H1 (cell line): ENCODE measurements around the gene STOML2. TPM values are rescaled to one million over a fixed set of nuclear protein-coding genes. Genes with fewer than 3 reads are reported as not detected.

ENCODE experiments used
- CTCF ChIA-PET: fragments of 300-600 bp; sonication (Branson Sonifier 250); formaldehyde crosslinking; loops from one replicate; lab custom pipeline; 2021; ENCODE audit not compliant: partially characterized antibody; lab: Charles Lee
- POLR2A ChIA-PET: fragments of 300-600 bp; sonication (Branson Sonifier 250); formaldehyde crosslinking; loops from one replicate; lab custom pipeline; 2021; ENCODE audit warnings: inconsistent platforms; ENCODE audit not compliant: partially characterized antibody; lab: Charles Lee
- DNase-seq, 2 experiments: peaks; one replicate each; pipeline versions ENCODE4 v3.0.0 to v3.0.0-alpha.2; 2010 to 2022; ENCODE audit warnings: low spot score in 2 of 2, low read depth in 1 of 2, mixed read lengths in 1 of 2
- FAIRE-seq: peaks from 2 replicates; lab custom pipeline; 2011; peaks lifted over from hg19 to GRCh38; lab: Jason Lieb, UNC
- H2AFZ ChIP-seq: 2 replicates; pipeline ENCODE4 v1.8.1; 2012; ENCODE audit warnings: low read length, inconsistent platforms
- H2AK5ac ChIP-seq: 2 replicates; pipeline ENCODE4 v1.6.1; 2013; ENCODE audit warnings: low read depth, low read length
- H2BK120ac ChIP-seq: replicated peaks from 2 replicates; pipeline ENCODE3; 2013; ENCODE audit warnings: low read depth, low read length, inconsistent platforms
- H2BK12ac ChIP-seq: 2 replicates; pipeline ENCODE4 v1.6.1; 2013; ENCODE audit warnings: low read depth, low read length
- H2BK15ac ChIP-seq: 2 replicates; pipeline ENCODE4 v1.6.1; 2013; ENCODE audit warnings: low read length
- H2BK20ac ChIP-seq: 2 replicates; pipeline ENCODE4 v1.6.1; 2013; ENCODE audit warnings: low read length
- H2BK5ac ChIP-seq: 2 replicates; pipeline ENCODE4 v1.6.1; 2013; ENCODE audit warnings: low read depth, low read length
- H3K14ac ChIP-seq: 2 replicates; pipeline ENCODE4 v1.6.1; 2013; ENCODE audit warnings: inconsistent platforms; ENCODE audit not compliant: insufficient read length
- H3K18ac ChIP-seq: 2 replicates; pipeline ENCODE4 v1.6.1; 2013; ENCODE audit warnings: low read length; ENCODE audit errors: extremely low read depth
- H3K23ac ChIP-seq: 2 replicates; pipeline ENCODE4 v1.6.1; 2013; ENCODE audit warnings: inconsistent platforms; ENCODE audit not compliant: insufficient read length
- H3K23me2 ChIP-seq: 2 replicates; pipeline ENCODE4 v1.6.1; 2013; ENCODE audit warnings: low read depth, low read length
- H3K27ac ChIP-seq: 2 replicates; pipeline ENCODE4 v1.6.1; 2011; ENCODE audit warnings: low read depth, low read length, inconsistent platforms
- H3K27me3 ChIP-seq, 4 experiments: replicated peaks in 1 of 4; 1 replicate in 1 of 4; 2 replicates in 3 of 4; pipeline versions ENCODE4 v1.6.1 to v1.8.1; 2011 to 2013; ENCODE audit warnings: low read length in 3 of 4, mild to moderate bottlenecking in 3 of 4, inconsistent platforms in 2 of 4, mixed read lengths in 2 of 4, moderate library complexity in 1 of 4; ENCODE audit not compliant: control insufficient read depth in 3 of 4, insufficient read depth in 3 of 4; ENCODE audit errors: extremely low read depth in 1 of 4
- H3K36me3 ChIP-seq, 4 experiments: 2 replicates each; pipeline versions ENCODE4 v1.6.1 to v1.8.1; 2011 to 2013; ENCODE audit warnings: mild to moderate bottlenecking in 4 of 4, low read length in 3 of 4, moderate library complexity in 2 of 4, control low read depth in 1 of 4, inconsistent platforms in 1 of 4; ENCODE audit not compliant: insufficient read depth in 4 of 4, control insufficient read depth in 2 of 4
- H3K4ac ChIP-seq: replicated peaks from 2 replicates; pipeline ENCODE3; 2013; ENCODE audit warnings: low read length, low read depth, mixed read lengths, inconsistent platforms; ENCODE audit not compliant: insufficient read length
- H3K4me1 ChIP-seq, 4 experiments: replicated peaks in 1 of 4; 1 replicate in 1 of 4; 2 replicates in 3 of 4; pipeline versions ENCODE4 v1.6.1 to v1.8.1; 2011 to 2013; ENCODE audit warnings: low read length in 3 of 4, inconsistent platforms in 2 of 4, mixed read lengths in 1 of 4; ENCODE audit not compliant: insufficient read depth in 4 of 4, control insufficient read depth in 3 of 4
- H3K4me2 ChIP-seq, 2 experiments: 2 replicates each; pipeline versions ENCODE4 v1.6.1 to v1.8.1; 2011 to 2013; ENCODE audit warnings: low read depth in 2 of 2, low read length in 2 of 2, control low read depth in 1 of 2, inconsistent platforms in 1 of 2, mild to moderate bottlenecking in 1 of 2; ENCODE audit not compliant: insufficient read depth in 1 of 2
- H3K4me3 ChIP-seq, 4 experiments: fragments of 200-600, 300-600 bp in 1 of 4; sonication (generic), shearing (Covaris generic), sonication (Bioruptor Twin) in 1 of 4; 2 replicates each; pipeline versions ENCODE4 v1.5.1 to v1.8.1; 2011 to 2016; ENCODE audit warnings: low read length in 4 of 4, low read depth in 3 of 4, control low read depth in 2 of 4, inconsistent platforms in 2 of 4, mild to moderate bottlenecking in 2 of 4, mixed read lengths in 1 of 4, moderate library complexity in 1 of 4; ENCODE audit not compliant: insufficient read depth in 2 of 4; ENCODE audit errors: extremely low read depth in 1 of 4
- H3K56ac ChIP-seq: replicated peaks from 2 replicates; pipeline ENCODE3; 2013; ENCODE audit warnings: low read depth, mild to moderate bottlenecking, mixed read lengths, low read length, inconsistent platforms; ENCODE audit not compliant: insufficient read length
- H3K79me1 ChIP-seq: 2 replicates; pipeline ENCODE4 v1.6.1; 2013; ENCODE audit warnings: low read depth, low read length, control low read depth
- H3K79me2 ChIP-seq, 2 experiments: 2 replicates each; pipeline versions ENCODE4 v1.6.1 to v1.8.1; 2012 to 2013; ENCODE audit warnings: low read length in 2 of 2, mild to moderate bottlenecking in 2 of 2, inconsistent platforms in 1 of 2; ENCODE audit not compliant: insufficient read depth in 2 of 2, control insufficient read depth in 1 of 2
- H3K9ac ChIP-seq, 4 experiments: replicated peaks in 1 of 4; 1 replicate in 1 of 4; 2 replicates in 3 of 4; pipeline versions ENCODE4 v1.6.1 to v1.8.1; 2011 to 2013; ENCODE audit warnings: low read depth in 3 of 4, low read length in 3 of 4, control low read depth in 2 of 4, mild to moderate bottlenecking in 2 of 4, moderate library complexity in 2 of 4, inconsistent platforms in 1 of 4; ENCODE audit errors: extremely low read depth in 1 of 4
- H3K9me3 ChIP-seq, 2 experiments: 2 replicates each; pipeline versions ENCODE4 v1.6.1 to v1.8.1; 2012 to 2013; ENCODE audit warnings: mild to moderate bottlenecking in 2 of 2, moderate library complexity in 2 of 2, control low read depth in 1 of 2, inconsistent platforms in 1 of 2, low read depth in 1 of 2, low read length in 1 of 2, mixed read lengths in 1 of 2; ENCODE audit not compliant: insufficient read depth in 2 of 2
- H4K20me1 ChIP-seq, 2 experiments: replicated peaks in 1 of 2; 2 replicates each; pipeline versions ENCODE3 to v1.8.1; 2011 to 2013; ENCODE audit warnings: inconsistent platforms in 2 of 2, low read length in 2 of 2, mild to moderate bottlenecking in 1 of 2; ENCODE audit not compliant: insufficient read depth in 2 of 2, control insufficient read depth in 1 of 2
- H4K5ac ChIP-seq: 2 replicates; pipeline ENCODE4 v1.6.1; 2013; ENCODE audit warnings: low read length, low read depth, mixed read lengths, inconsistent platforms; ENCODE audit not compliant: insufficient read length
- H4K8ac ChIP-seq: 2 replicates; pipeline ENCODE4 v1.8.0; 2013; ENCODE audit warnings: mild to moderate bottlenecking, moderate library complexity, low read length, inconsistent platforms; ENCODE audit not compliant: insufficient read depth; ENCODE audit errors: extremely low read depth
- H4K91ac ChIP-seq: replicated peaks from 2 replicates; pipeline ENCODE3; 2013; ENCODE audit warnings: low read length, mixed read lengths, inconsistent platforms; ENCODE audit not compliant: insufficient read length
- BCL11A ChIP-seq, 2 experiments: IDR thresholded peaks; one replicate each; pipeline ENCODE4 v1.6.1; 2011; ENCODE audit warnings: low read depth in 2 of 2, low read length in 2 of 2, mild to moderate bottlenecking in 2 of 2
- CBX5 ChIP-seq: fragments of 300-800, 300-1000 bp; sonication (generic); IDR thresholded peaks from 2 replicates; pipeline ENCODE4 v1.7.1; 2016; ENCODE audit warnings: antibody characterized with exemption, low read length, low read depth
- CBX8 ChIP-seq: fragments of 300-800, 300-1000 bp; sonication (generic); IDR thresholded peaks from 2 replicates; pipeline ENCODE4 v1.7.1; 2016; ENCODE audit warnings: low read depth, low read length, borderline replicate concordance
- CHD2 ChIP-seq: IDR thresholded peaks from 2 replicates; pipeline ENCODE4 v1.6.1; 2012; ENCODE audit warnings: low read length, improper control_type of control experiment
- EGR1 ChIP-seq: IDR thresholded peaks from 2 replicates; pipeline ENCODE4 v1.6.1; 2011; ENCODE audit warnings: low read depth, low read length, borderline replicate concordance
- KDM4A ChIP-seq: IDR thresholded peaks from one replicate; pipeline ENCODE4 v1.7.1; 2012; ENCODE audit warnings: low read depth, mild to moderate bottlenecking, moderate library complexity, low read length, inconsistent platforms; ENCODE audit not compliant: severe bottlenecking
- MAFK ChIP-seq: IDR thresholded peaks from 2 replicates; pipeline ENCODE4 v1.6.1; 2012; ENCODE audit warnings: low read depth, mild to moderate bottlenecking, improper control_type of control experiment, low read length
- POLR2A ChIP-seq, 2 experiments: IDR thresholded peaks; 1 replicate in 1 of 2; 2 replicates in 1 of 2; pipeline ENCODE4 v1.6.1; 2011; ENCODE audit warnings: low read depth in 2 of 2, low read length in 2 of 2, mild to moderate bottlenecking in 2 of 2; ENCODE audit errors: control extremely low read depth in 1 of 2
- RBBP5 ChIP-seq: IDR thresholded peaks from 2 replicates; pipeline ENCODE4 v1.7.1; 2012; ENCODE audit warnings: low read depth, mild to moderate bottlenecking, inconsistent platforms, low read length, moderate library complexity, borderline replicate concordance
- RFX5 ChIP-seq: IDR thresholded peaks from 2 replicates; pipeline ENCODE4 v1.6.1; 2011; ENCODE audit warnings: low read depth, low read length, improper control_type of control experiment, borderline replicate concordance
- SP1 ChIP-seq: IDR thresholded peaks from 2 replicates; pipeline ENCODE4 v1.6.1; 2011; ENCODE audit warnings: low read depth, low read length
- TAF7 ChIP-seq: optimal IDR thresholded peaks from 2 replicates; pipeline ENCODE3; 2011; ENCODE audit warnings: low read depth, mild to moderate bottlenecking, inconsistent platforms, low read length, moderate library complexity, borderline replicate concordance
- USF2 ChIP-seq: IDR thresholded peaks from 2 replicates; pipeline ENCODE4 v1.6.1; 2011; ENCODE audit warnings: low read length, improper control_type of control experiment
- WGBS, 2 experiments: shearing (Covaris generic) in 1 of 2; methylation state at CpG; one replicate each; pipeline versions ENCODE4 v1.1.6 to v1.1.7; 2013 to 2015; ENCODE audit warnings: low lambda C conversion rate in 2 of 2, mixed read lengths in 2 of 2, inconsistent platforms in 1 of 2, low coverage in 1 of 2, missing lambda C conversion rate in 1 of 2; ENCODE audit not compliant: insufficient replicate concordance in 2 of 2, insufficient coverage in 1 of 2, insufficient read length in 1 of 2; ENCODE audit errors: extremely low coverage in 1 of 2, missing lambda C conversion rate in 1 of 2; 5-methylcytosine and 5-hydroxymethylcytosine counted together
- polyA plus RNA-seq, 7 experiments: library from polyadenylated mRNA; depleted of rRNA in 3 of 7; stranded (reverse) in 5 of 7; unstranded in 2 of 7; fragments of >200 nt in 5 of 7; fragments of 200-250 nt in 2 of 7; gene quantifications; 1 replicate in 5 of 7; 2 replicates in 1 of 7; 4 replicates in 1 of 7; pipeline versions ENCODE4 v1.2.1 to v1.2.3, GENCODE V29; 2011 to 2013; ENCODE audit warnings: missing spikeins in 2 of 7, mixed read lengths in 2 of 7
- total RNA-seq: library from RNA; stranded (reverse); fragmentation: NEBNext Ultra II Directional; extraction: Animal tissue kit (Norgen Biotek cat#: 25700); gene quantifications from 2 replicates; pipeline ENCODE4 v1.2.1, GENCODE V29; 2021

STOML2 gene
- total and polyA plus RNA-seq, 2 of the 8 experiments (the other 6 are each of a cell fraction or from before 2014, with no cell fraction given) = 203 to 256 TPM

- H2AFZ ChIP-seq = no peak overlapping the region
- no peak overlapping the region for H3K4me3 ChIP-seq
- H2BK120ac ChIP-seq = no peak overlapping the region
- peaks cover 4 to 12% (median 7%) of the 10 kb centered on the region in 4 experiments for H3K4me1 ChIP-seq
- no peak overlapping the region for H3K56ac ChIP-seq
- no peak overlapping the region for H2BK15ac ChIP-seq
- peaks cover 38 to 53% of the 10 kb centered on the region in 2 experiments for H3K79me2 ChIP-seq
- no peak overlapping the region for H3K18ac ChIP-seq
- no peak overlapping the region for H2AK5ac ChIP-seq
- ChIA-PET CTCF (interaction anchor here (1.3 to 9.4 kb wide), 5 partner anchors 12 to 169 kb away, joined by 3 to 50 read pairs (median 5); no protein-coding TSS in a partner anchor), POLR2A (interaction anchor here (0.7 to 17.6 kb wide), 6 partner anchors 10 to 69 kb away, joined by 3 to 440 read pairs (median 27); partner anchors contain the start of genes FANCG, PIGO and STOML2)
- H3K4me2 ChIP-seq = no peak overlapping the region; a peak in 1 of 4 replicates
- H4K20me1 ChIP-seq = peaks cover 22 to 41% of the 10 kb centered on the region in 2 experiments
- H2BK20ac ChIP-seq = no peak overlapping the region
- peaks cover 27 to 51% (median 46%) of the 10 kb centered on the region in 4 experiments for H3K36me3 ChIP-seq
- no peak overlapping the region for H2BK12ac ChIP-seq
- H3K27me3 ChIP-seq = no peaks in the 10 kb centered on the region
- no peak overlapping the region for H4K8ac ChIP-seq
- no peak overlapping the region for H2BK5ac ChIP-seq
- peaks cover 3% of the 10 kb centered on the region for H3K79me1 ChIP-seq
- no peak overlapping the region for H3K23ac ChIP-seq
- no peak for DNase-seq
- 81% methylated on average over 4 of the region's 4 CpGs; no CpG with 5 or more reads in 1 of the 2 experiments for WGBS, 2 experiments
- no peak overlapping the region for H4K91ac ChIP-seq
- H3K14ac ChIP-seq = no peak overlapping the region
- no peak overlapping the region for H4K5ac ChIP-seq
- FAIRE-seq = no peak
- peaks cover 3% of the 10 kb centered on the region; the same call in 1 of the 2 replicates for H3K23me2 ChIP-seq
- H3K27ac ChIP-seq = 0 out of 2 replicates have a peak overlapping the region, but pooled peaks have one; percentile 1
- no peak overlapping the region for H3K9ac ChIP-seq
- no peak overlapping the region for H3K4ac ChIP-seq
- H3K9me3 ChIP-seq = no peaks in the 10 kb centered on the region
- TF ChIP-seq POLR2A (IDR thresholded peaks at IDR 0.05; ENCODE audit: control extremely low read depth in 1 of 2, low read depth in 2 of 2, low read length in 2 of 2) (no peak), CBX5 (no peak), USF2 (no peak), EGR1 (no peak), BCL11A (IDR thresholded peaks at IDR 0.05; ENCODE audit: low read depth in 2 of 2, low read length in 2 of 2) (no peak), KDM4A (no peak), RBBP5 (no peak), MAFK (no peak), SP1 (no peak), CBX8 (no peak), RFX5 (no peak), CHD2 (no peak), TAF7 (no peak)
Observed at GRCh38 chr9:35069020-35069419, 33.9 kb downstream of the STOML2 start.
